Right cardiac atrium (tissue), 5 donors: ENCODE measurements around the gene EMC1. TPM values are rescaled to one million over a fixed set of nuclear protein-coding genes. Genes with fewer than 3 reads are reported as not detected.
"Not testable (repeated sequence)": the region's sequence is repeated elsewhere in the genome, so short reads cannot be mapped to it uniquely, and the experiment has no call there.

ENCODE experiments used
- ATAC-seq, 2 donors: fragments of 200-7000 bp; cut with Tn5 transposase; one replicate each; pipeline versions ENCODE4 v1.8.0 to v1.9.1; 2020; ENCODE audit warnings: moderate library complexity in 2 of 2, mild to moderate bottlenecking in 1 of 2
- DNase-seq, 3 donors: peaks; one replicate each; pipeline ENCODE4 v3.0.0-alpha.2; 2020
- H3K27ac ChIP-seq: one replicate; pipeline ENCODE4 v1.5.1; 2013; ENCODE audit warnings: mild to moderate bottlenecking, low read length, control low read depth, moderate library complexity
- H3K27me3 ChIP-seq: one replicate; pipeline ENCODE4 v1.6.1; 2013; ENCODE audit not compliant: control insufficient read depth, insufficient read depth
- H3K4me1 ChIP-seq: one replicate; pipeline ENCODE4 v1.6.1; 2013; ENCODE audit warnings: low read length; ENCODE audit not compliant: control insufficient read depth, insufficient read depth
- H3K4me3 ChIP-seq: one replicate; pipeline ENCODE4 v1.5.1; 2013; ENCODE audit warnings: low read length, control low read depth
- H3K9me3 ChIP-seq: one replicate; pipeline ENCODE4 v1.6.1; 2013; ENCODE audit warnings: low read length; ENCODE audit not compliant: control insufficient read depth
- WGBS: extraction: QIAGEN DNeasy Blood & Tissue Kit; methylation state at CpG from one replicate; pipeline ENCODE4 v1.1.7; 2013; 5-methylcytosine and 5-hydroxymethylcytosine counted together
- intact Hi-C, 4 donors: fragments of 100-400 bp; cut with DNase I; formaldehyde crosslinking; loops; one replicate each; pipeline versions ENCODE4 v1.11.0 to v1.14.0; 2022 to 2023
- polyA plus RNA-seq: library from polyadenylated mRNA; stranded (reverse); fragments of 200-250 nt; gene quantifications from one replicate; pipeline ENCODE4 v1.2.3, GENCODE V29; 2013
- total RNA-seq, 4 donors: library from RNA; stranded (reverse); fragmentation: NEBNext Ultra II Directional; extraction: Animal tissue kit (Norgen Biotek cat#: 25700); gene quantifications; one replicate each; pipeline ENCODE4 v1.2.1, GENCODE V29; 2021
- donor health status: healthy with polysubstance abuse.
- donor health status: DM: no; HTN: yes; CAD: no.
- donor health status: DM: no; HTN: no; CAD: no.
- donor health status: DM: no; HTN: yes; CAD: no; lungs with severe emphysema.
- donor health status: DM: yes; HTN: yes; CAD: no.

EMC1 gene
- total and polyA plus RNA-seq, 5 donors, result 11.5 to 31.9 (median 30.3) TPM

DNA sequence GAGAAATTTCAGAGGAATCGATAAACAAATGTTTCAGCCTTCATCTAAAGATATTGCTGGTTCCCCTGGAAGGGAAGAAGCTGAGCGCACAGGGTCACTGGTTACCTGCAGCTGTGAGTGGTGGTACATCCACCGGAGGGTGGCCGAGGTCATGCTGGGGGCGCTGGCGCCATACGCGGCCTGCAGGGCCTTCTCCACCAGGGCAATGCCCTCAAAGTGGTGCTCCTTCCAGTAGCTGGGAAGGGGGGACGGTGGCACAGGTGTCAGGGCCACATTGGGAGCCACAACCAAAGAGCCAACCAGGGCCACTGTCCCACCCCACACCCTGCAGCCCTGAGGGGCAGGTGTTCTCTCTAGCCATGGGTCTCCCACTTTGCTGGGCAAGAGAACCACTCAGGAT is 32.6 kb upstream of the EMC1 start:
- intact Hi-C loops, result no loop called here
- Histone ChIP-seq H3K27me3 (no peaks in the 10 kb centered on the region), H3K9me3 (no peaks in the 10 kb centered on the region), H3K4me3 (no peak overlapping the region), H3K27ac (no peak overlapping the region), H3K4me1 (no peaks in the 10 kb centered on the region)
- DNase-seq (no peak), ATAC-seq (no peak)
- WGBS, result 96% methylated on average over 9 of the region's 9 CpGs

- ATAC-seq (no peak), DNase-seq (no peak)
- no peaks in the 10 kb centered on the region for H3K4me1 ChIP-seq
- no peaks in the 10 kb centered on the region for H3K27me3 ChIP-seq
- no peaks in the 10 kb centered on the region for H3K9me3 ChIP-seq
- no peak overlapping the region for H3K4me3 ChIP-seq
- intact Hi-C loops, result no loop called here
- 95% methylated on average over 5 of the region's 5 CpGs for WGBS
- no peak overlapping the region for H3K27ac ChIP-seq
Observed at GRCh38 chr1:19274636-19275035, 23.3 kb upstream of the EMC1 start.

- H3K4me3 ChIP-seq, H3K4me1 ChIP-seq, H3K27ac ChIP-seq, intact Hi-C loops, DNase-seq, H3K27me3 ChIP-seq, H3K9me3 ChIP-seq: not testable (repeated sequence)
- WGBS, result 17% methylated on average over 56 of the region's 66 CpGs
- peak; percentile 68 to 70 for ATAC-seq
Observed at GRCh38 chr1:19273844-19274531, 22.7 kb upstream of the EMC1 start.

- H3K27me3 ChIP-seq, result no peaks in the 10 kb centered on the region
- ATAC-seq (peak in 1 of 2 donors; percentile 41), DNase-seq (no peak)
- no peak overlapping the region for H3K27ac ChIP-seq
- no peaks in the 10 kb centered on the region for H3K9me3 ChIP-seq
- H3K4me3 ChIP-seq, result no peak overlapping the region
- no peaks in the 10 kb centered on the region for H3K4me1 ChIP-seq
- WGBS, result 85% methylated on average over 22 of the region's 22 CpGs
- intact Hi-C loops, result no loop called here
Observed at GRCh38 chr1:19273106-19273843, 22.0 kb upstream of the EMC1 start.

GRCh38 chr1:19272064-19272463 is 20.7 kb upstream of the EMC1 start:
- H3K4me1 ChIP-seq, result no peaks in the 10 kb centered on the region
- DNase-seq, result no peak
- intact Hi-C loops, result no loop called here
- H3K9me3 ChIP-seq, result no peaks in the 10 kb centered on the region
- no peak overlapping the region for H3K4me3 ChIP-seq
- no peaks in the 10 kb centered on the region for H3K27me3 ChIP-seq
- no peak for ATAC-seq
- no peak overlapping the region for H3K27ac ChIP-seq

GRCh38 chr1:19270343-19270730 is 19.0 kb upstream of the EMC1 start:
- H3K4me1 ChIP-seq, H3K9me3 ChIP-seq, H3K27ac ChIP-seq, H3K27me3 ChIP-seq, DNase-seq, intact Hi-C loops, H3K4me3 ChIP-seq: not testable (repeated sequence)
- WGBS, result 85% methylated on average over 6 of the region's 6 CpGs
- ATAC-seq, result peak in 1 of 2 donors; percentile 36

DNA sequence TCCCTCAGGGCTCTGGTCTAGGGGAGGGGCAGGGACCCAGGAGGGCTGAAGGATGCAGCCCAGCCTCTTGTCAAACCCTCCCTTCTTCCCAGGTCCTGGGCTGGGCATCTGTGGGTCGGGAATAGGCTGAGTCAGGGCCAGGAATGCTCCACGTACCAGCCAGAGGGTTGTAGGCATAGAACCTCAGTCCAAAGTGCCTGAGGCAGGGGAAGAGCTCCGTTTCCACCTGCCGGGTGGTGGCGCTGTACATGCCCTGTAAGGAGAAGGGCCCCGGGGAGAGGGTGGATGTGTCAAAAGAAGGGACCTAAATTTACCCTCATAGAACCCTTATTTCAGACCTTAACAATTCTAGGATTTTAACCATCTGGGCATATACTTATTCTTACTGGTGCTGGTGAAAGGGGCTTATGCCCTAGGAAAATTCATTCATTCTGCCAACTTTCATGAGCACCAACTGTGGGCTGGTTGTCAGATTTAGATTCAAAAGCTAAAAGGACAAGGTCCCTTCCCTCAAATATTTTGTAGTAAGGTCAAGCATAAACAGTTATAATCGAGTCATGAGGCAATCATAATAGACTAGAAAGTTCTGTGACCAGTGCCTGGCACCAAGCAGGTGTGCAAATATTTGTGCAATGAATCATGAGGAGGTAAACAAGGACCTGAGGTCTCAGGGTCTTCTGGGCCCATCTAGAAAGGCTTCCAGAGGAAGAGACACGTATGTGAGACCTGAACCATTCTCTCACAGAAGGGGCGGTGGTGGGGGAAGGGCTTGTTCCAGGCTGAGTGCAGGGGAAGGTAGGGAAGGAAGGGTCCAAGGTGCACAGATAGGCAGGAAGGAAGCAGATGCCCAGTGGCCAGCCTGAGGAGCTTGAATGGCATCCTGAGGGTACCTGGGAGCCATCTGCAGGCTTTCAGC is 18.4 kb upstream of the EMC1 start:
- DNase-seq, ATAC-seq, H3K4me3 ChIP-seq, intact Hi-C loops, H3K9me3 ChIP-seq, H3K4me1 ChIP-seq, H3K27me3 ChIP-seq, H3K27ac ChIP-seq: not testable (repeated sequence)
- WGBS, result 42% methylated on average over 7 of the region's 9 CpGs

GRCh38 chr1:19268445-19268844 is 17.1 kb upstream of the EMC1 start:
- H3K4me3 ChIP-seq, result no peak overlapping the region
- H3K27me3 ChIP-seq, result no peaks in the 10 kb centered on the region
- 85% methylated on average over 11 of the region's 11 CpGs for WGBS
- DNase-seq (no peak), ATAC-seq (no peak)
- no peaks in the 10 kb centered on the region for H3K9me3 ChIP-seq
- no peak overlapping the region for H3K27ac ChIP-seq
- intact Hi-C loops, result no loop called here
- H3K4me1 ChIP-seq, result no peaks in the 10 kb centered on the region

GRCh38 chr1:19262744-19263143 is 11.4 kb upstream of the EMC1 start:
- no peak for DNase-seq
- WGBS, result 91% methylated on average over 5 of the region's 5 CpGs
- intact Hi-C loops, result no loop called here

GRCh38 chr1:19262047-19262446 is 10.7 kb upstream of the EMC1 start:
- Histone ChIP-seq H3K4me1 (no peaks in the 10 kb centered on the region), H3K9me3 (no peaks in the 10 kb centered on the region), H3K27me3 (no peaks in the 10 kb centered on the region), H3K27ac (no peak overlapping the region), H3K4me3 (no peak overlapping the region)
- DNase-seq (no peak), ATAC-seq (peak in 1 of 2 donors; percentile 15)
- intact Hi-C loops, result no loop called here
- 80% methylated on average over 5 of the region's 5 CpGs for WGBS

More at GRCh38 chr1:19262744-19263143, 11.4 kb upstream of the EMC1 start:
- no peak overlapping the region for H3K4me3 ChIP-seq
- H3K4me1 ChIP-seq, result no peaks in the 10 kb centered on the region
- no peaks in the 10 kb centered on the region for H3K27me3 ChIP-seq
- H3K27ac ChIP-seq, result no peak overlapping the region
- ATAC-seq, result no peak
- H3K9me3 ChIP-seq, result no peaks in the 10 kb centered on the region
